Suppressor macrophage (primary cell): ENCODE data around the gene IRF2BP1.
"Not testable (repeated sequence)": the region's sequence is repeated elsewhere in the genome, so short reads cannot be mapped to it uniquely, and the experiment has no call there.

Source experiments
- DNase-seq, 4 experiments: peaks; one replicate each; pipeline ENCODE4 v3.0.0-alpha.2; 2020 to 2022

IRF2BP1 gene

GRCh38 chr19:45881082-45881908 lies 4.6 kb downstream of the IRF2BP1 start:
- no peak for DNase-seq

DNA sequence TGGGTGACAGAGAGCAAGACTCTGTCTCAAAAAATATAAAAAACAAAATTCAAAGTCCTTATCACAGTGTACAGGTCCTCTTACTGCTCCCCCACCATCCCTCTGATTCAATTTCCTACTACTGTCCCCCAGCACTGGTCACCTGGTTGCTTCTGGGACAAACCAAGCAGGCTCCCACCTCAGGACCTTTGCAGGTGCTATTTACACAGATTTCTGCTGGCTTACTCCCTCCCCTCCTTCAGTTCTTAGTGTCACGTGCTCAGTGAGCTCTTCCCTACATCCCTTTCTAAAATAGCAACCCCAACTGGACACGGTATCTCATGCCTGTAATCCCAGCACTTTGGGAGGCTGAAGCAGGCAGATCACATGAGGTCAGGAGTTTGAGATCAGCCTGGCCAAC lies 6.0 kb downstream of the IRF2BP1 start:
- no peak for DNase-seq

DNA sequence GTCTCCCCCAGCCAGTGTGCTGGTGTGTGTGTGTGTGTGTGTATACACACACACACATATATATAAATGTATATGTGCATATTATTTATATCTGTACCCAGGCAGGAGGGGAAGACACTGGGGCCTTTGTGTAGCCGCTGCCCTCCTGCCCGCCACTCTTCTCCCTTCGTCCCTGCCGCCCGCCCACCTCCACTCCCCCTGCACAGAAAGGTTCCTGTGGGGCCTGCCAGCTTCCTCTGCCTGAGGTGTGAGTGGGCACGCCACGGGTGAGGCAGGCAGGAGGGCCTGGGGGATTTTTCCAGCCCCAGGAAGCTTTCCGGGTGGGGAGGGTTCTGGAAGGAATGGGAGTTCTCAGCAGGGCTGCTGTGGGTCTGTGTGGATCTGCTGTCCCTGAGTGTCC lies 6.9 kb downstream of the IRF2BP1 start:
- no peak for DNase-seq

DNA sequence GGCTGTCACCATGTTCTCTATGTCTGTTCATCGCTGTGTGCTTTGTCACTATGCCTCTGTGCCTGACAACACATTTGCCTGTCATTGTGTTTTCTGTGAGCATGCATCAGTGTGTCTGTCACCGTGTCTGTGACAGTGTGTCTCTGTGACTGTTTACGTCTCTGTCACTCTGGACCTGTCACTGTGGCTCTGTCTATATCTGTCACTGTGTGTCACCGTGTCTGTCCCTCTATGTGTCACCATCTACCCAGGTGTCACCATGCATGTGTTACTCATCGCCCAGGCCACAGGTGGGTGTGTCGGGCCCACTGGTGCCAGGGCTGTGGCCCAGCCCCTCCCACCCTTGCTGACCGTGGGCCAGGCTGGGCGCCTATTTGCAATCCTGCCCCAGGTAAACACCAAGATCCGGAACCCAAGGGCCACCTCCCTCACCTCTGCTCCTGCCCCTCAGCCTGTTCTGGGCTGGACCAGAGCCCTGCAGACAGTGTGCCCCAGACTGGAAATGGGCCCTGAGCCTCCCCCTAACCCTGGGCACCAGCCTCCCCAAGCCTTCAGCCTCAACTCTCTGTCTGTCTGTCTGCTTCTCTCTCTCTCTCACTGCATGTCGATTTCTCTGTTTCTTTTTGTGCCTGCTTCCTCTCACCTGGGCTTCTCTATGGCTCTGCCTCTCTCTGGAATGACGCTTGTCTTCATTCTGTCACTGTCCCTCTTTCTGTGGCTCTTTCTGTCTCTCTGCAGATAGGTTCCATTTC lies 7.7 kb downstream of the IRF2BP1 start:
- DNase-seq, result no peak

GRCh38 chr19:45876411-45877197 lies 9.3 kb downstream of the IRF2BP1 start:
- peak in 1 of 4 experiments; percentile 23 for DNase-seq

- DNase-seq, result no peak
Measured at GRCh38 chr19:45876161-45876410, 9.9 kb downstream of the IRF2BP1 start.

DNA sequence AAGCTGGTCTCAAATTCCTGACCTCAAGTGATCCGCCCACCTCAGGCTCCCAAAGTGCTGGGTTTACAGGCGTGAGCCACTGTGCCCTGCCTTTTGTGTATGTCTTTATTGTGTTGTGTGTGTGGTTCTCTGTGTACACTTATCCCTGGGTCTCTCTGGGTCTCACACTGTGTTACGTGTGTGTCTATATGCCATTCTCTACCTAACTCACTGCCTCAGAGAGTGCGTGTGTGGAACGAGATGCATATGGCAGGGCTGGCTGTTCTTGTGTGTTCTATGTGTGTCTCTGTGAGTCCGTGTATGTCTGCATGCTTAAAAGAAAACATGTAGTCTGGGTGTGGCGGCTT lies 11.3 kb downstream of the IRF2BP1 start:
- no peak for DNase-seq

- DNase-seq, result no peak
Measured at GRCh38 chr19:45873219-45873772, 12.6 kb downstream of the IRF2BP1 start.

DNA sequence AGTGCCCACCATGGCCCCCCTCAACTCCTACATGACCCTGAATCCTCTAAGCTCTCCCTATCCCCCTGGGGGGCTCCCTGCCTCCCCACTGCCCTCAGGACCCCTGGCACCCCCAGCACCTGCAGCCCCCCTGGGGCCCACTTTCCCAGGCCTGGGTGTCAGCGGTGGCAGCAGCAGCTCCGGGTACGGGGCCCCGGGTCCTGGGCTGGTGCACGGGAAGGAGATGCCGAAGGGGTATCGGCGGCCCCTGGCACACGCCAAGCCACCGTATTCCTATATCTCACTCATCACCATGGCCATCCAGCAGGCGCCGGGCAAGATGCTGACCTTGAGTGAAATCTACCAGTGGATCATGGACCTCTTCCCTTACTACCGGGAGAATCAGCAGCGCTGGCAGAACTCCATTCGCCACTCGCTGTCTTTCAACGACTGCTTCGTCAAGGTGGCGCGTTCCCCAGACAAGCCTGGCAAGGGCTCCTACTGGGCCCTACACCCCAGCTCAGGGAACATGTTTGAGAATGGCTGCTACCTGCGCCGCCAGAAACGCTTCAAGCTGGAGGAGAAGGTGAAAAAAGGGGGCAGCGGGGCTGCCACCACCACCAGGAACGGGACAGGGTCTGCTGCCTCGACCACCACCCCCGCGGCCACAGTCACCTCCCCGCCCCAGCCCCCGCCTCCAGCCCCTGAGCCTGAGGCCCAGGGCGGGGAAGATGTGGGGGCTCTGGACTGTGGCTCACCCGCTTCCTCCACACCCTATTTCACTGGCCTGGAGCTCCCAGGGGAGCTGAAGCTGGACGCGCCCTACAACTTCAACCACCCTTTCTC lies 13.6 kb downstream of the IRF2BP1 start:
- no peak for DNase-seq

DNA sequence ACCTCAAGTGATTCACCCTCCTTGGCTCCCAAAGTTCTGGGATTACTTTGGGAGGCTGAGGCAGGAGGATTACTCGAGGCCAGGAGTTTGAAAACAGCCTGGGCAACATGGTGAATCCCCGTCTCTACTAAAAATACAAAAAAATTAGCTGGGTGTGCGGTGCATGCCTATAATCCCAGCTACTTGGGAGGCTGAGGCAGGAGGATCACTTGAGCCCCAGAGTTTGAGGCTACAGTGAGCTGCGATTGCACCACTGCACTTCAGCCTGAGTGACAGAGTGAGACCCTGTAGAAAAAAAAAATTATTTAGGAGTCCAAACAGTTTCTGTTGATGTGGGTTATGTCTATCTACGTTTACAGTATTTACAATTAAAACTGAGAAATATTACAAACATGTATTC lies 15.1 kb downstream of the IRF2BP1 start:
- DNase-seq, result no peak

- not testable (repeated sequence) for DNase-seq
Measured at GRCh38 chr19:45867241-45867640, 18.7 kb downstream of the IRF2BP1 start.

DNA sequence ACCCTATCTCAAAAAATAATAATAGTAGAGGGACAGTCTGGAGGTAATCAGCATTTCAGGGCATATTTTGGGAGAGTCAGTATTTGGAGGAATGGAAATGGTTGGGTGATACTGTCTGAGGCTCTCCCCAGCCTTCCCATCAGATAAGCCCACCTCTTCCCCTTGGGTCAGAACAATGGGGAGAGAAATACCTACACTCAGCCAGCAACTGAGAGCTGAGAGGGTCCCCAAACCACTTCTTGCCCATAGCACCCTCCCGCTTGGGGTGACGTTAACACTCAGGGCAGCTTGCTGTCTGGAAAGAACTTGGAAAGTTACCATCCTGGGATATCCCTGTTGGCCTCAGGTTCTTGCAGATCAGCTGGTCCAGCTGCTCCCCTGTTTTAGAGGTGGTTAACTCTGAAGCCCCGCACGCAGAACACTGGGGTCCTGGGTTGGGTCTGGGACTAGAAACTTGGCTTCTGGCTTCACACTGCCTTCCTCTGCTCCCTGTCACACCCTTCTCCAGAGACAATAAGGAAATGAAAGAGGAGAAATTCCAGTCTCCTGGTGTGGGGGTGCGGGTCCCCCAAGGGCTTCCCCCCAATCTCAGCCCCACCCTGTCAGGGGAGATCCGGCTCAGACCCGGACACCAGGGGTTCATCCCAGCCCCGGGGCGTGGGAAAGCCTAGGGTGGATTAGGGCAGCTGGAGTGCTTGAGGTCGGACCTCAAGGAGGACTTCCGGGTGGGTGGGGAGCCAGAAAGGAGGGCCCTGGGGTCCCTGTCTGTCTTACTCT lies 19.4 kb downstream of the IRF2BP1 start:
- DNase-seq, result no peak

DNA sequence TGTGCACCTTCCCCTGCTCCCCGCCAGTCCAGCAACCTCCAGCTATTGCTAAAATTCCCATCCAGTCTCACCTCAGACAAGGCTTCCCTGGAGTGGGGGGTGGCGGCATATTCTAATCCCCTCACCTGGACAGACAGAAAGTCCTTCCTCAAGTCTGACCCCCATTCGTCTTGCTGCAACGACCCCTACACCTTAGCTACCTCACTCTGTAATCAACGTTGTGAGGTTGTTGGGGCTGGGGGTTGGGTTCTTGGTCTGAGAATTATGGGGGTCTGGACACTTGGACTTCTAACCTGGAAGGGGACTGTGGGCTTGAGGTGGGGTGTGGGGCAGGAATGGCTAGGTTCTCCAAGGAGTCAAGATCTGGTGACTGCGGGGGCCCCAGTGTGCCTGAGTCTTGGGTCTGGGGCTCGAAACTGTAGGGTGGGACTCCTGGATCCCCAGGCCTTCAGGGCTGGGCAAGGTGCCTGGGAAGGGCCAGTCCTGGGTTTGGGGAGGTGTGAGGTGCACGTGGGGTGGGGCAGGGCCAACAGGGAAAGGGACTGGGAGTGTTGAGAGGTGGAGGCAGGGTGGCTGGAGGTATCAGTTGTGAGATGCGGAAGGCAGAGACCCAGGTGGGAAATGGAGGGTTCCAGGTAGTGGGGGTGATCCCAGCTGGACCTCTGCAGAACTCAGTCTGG lies 20.5 kb downstream of the IRF2BP1 start:
- DNase-seq, result no peak

GRCh38 chr19:45864629-45865082 lies 21.3 kb downstream of the IRF2BP1 start:
- DNase-seq, result no peak

DNA sequence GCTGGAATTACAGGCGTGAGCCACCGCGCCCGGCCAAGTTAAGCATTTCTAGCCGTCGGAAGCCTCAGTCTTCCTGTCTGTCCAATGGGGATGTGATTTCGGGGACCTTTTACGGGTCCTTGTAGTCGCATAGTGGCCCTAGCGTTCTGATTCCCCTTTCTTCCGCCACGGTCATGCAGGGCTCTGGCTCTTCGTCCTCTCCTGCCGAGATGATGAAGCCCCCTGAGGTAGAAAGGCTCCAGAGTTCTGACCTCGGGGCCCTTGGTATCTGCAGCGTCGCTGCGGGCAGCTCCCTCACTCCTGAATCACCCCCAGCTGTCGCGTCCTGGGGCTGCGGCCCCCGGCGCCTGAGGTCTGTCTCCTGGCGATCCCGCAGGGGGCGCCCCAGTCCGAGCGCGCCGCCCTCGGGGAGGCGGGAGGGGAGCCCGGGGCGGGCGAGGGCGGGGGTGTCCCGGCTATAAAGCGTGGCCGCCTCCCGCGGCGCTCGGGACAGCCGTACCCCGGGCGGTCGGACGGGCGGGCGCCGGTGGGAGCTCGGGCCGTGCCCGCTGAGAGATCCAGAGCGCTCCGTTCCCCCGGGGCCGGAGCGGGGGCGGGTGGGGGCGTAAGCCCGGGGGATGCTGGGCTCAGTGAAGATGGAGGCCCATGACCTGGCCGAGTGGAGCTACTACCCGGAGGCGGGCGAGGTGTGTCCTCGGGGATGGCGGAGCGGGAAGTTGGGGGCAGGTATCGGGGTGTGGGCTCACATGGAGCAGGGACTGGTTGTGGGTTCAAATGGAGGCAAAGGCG lies 21.9 kb downstream of the IRF2BP1 start, which contains the start of gene FOXA3:
TSS of gene FOXA3 (plus strand) at position 487 of the 789 bp plus-strand sequence. CDS start at position 618, 131 bp downstream.
- DNase-seq, result peak; percentile 43 to 75 (median 50)

DNA sequence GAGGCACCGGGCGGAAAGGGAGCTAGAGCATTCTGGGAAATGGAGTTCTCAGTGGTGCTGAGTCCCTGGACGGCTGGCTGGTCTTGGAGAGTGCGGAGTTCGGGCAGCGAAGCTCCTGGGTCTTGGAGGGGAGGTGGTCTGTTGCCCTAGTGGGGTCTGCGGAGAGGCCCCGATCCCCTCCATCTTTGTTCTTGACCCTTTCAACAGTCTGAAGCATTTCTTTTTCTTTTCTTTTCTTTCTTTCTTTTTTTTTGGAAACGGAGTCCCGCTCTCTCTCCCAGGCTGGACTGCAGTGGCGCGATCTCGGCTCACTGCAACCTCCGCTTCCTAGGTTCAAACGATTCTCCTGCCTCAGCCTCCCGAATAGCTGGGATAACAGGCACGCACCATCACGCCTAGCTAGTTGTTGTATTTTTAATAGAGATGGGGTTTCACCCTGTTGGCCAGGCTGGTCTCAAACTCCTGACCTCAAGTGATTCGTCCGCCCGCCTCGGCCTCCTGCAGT lies 22.6 kb downstream of the IRF2BP1 start:
- no peak for DNase-seq

DNA sequence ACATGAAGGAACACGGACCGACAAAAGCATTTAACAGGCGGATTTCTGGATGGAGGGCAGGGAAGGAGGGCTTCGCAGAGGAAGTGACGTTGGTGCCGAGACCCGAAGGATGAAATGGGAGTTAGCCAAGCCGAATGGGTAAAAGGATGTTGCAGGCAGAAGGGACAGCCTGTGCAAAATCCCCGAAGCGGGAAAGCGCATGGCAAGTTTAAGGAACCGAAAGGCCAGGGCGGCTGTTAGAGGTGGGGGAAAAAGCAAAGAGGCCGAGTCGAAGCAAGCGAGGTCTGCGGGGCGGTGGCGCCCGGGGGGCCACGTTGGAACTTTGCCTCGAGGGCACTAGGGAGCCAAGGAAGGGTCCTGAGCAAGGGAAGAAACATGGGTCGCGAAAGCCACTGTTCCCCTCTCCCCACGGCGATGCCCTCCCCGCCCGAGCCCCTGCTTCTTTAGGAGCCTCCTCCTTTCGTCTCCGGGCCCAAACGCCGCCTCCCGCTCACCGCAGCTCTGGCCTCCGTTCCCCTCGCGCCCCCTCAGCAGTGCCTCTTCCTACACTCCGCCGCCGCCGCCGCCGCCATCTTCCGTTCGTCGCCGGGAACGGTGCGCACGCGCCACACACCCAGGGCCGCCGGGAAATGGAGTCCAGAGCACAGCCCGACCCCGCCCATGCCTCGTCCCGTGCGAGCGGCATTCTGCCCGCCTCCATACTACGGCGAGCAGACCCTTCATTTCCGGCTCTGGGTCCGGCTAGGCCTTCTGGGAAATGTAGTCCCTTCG lies 23.2 kb downstream of the IRF2BP1 start, which contains the start of gene SYMPK:
TSS of gene SYMPK (minus strand) at position 584 of the 771 bp plus-strand sequence. CDS start 8,652 bp downstream, outside the sequence.
- peak; percentile 98 to 99 (median 99) for DNase-seq

GRCh38 chr19:45862271-45862563 lies 23.7 kb downstream of the IRF2BP1 start:
- DNase-seq, result no peak
